Measurements from ENCODE around the gene POLD3.

The POLD3 gene

GRCh38 chr11:74673693-74674360 is 81.4 kb downstream of the POLD3 start:
- DNase-seq (ENCODE audit: low read depth) = no peak

DNA sequence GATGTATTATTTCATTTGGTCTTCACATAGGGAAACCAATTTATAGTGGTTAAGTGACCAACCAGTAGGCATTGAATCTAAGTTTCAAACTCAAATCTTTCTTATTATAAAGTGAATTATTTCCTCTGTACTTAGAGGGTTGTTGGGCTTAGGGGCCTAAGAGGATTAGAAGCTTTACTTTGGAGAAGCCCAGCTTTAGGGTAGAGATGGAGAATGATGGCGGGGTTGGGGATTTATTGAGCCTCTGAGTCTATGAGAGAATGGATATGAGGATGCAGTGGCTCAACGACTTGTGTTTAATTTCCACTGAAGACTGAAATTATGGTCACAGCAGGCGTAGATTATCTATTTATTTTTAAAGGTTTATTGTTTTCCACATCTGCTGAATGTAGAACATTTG is 83.4 kb downstream of the POLD3 start:
- no peak for DNase-seq (ENCODE audit: low read depth)

DNA sequence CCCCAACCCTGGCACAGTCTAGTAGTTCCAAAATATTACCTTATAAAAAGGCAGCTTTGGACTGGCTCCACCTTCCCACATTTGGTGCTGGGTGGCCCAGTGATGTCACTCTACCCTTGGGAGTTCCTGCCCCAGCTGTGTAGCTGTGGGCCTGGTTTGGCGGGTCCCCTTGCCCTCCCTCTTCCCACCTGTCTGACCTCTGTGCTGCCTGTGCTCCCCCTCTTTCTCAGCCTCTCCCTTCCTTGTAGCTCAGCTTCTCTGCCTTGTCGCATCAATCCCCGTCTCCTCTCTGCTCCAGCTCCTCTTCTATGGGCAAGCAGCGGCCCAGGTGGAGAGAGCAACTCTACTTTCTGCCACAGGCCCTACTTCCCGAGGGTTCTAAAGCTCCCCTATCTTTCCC is 84.2 kb downstream of the POLD3 start:
- no peak for DNase-seq (ENCODE audit: low read depth)

DNA sequence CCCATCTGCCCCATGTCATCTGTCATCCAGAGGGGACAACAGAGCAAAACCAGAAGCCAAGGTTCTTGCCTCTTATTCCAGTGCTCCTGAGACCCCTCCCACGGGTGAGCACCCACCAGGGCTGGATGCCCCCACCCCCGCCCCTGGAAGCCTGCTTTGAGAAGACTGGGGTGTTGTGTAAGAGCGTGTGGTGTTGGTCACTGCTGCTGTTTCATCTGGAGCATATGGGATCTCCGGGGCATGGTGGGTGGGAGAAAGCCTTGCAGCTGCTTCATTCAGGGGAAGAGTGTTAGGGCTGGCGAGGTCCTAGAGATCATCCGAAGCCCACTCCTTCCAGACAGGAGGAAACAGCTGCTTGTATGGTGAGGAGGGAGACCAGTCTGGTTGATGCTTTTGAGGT is 84.7 kb downstream of the POLD3 start:
- DNase-seq (ENCODE audit: low read depth) = no peak

DNA sequence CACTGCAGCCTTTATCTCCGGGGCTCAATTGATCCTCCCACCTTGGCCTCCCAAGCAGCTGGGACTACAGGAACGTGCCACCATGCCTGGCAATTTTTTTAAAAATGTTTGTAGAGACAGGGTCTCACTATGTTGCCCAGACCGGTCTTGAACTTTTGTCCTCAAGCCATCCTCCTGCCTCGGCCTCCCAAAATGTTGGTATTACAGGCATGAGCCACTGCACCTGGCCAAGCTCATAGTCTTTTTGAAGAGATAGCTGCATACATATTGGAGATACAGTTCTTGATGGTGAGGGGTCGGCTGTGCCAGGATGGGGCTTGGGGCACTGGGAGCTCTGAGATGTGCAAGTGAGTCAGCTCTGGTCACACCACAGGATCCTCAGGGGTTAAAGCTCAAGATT is 85.7 kb downstream of the POLD3 start:
- DNase-seq (ENCODE audit: low read depth) = no peak

DNA sequence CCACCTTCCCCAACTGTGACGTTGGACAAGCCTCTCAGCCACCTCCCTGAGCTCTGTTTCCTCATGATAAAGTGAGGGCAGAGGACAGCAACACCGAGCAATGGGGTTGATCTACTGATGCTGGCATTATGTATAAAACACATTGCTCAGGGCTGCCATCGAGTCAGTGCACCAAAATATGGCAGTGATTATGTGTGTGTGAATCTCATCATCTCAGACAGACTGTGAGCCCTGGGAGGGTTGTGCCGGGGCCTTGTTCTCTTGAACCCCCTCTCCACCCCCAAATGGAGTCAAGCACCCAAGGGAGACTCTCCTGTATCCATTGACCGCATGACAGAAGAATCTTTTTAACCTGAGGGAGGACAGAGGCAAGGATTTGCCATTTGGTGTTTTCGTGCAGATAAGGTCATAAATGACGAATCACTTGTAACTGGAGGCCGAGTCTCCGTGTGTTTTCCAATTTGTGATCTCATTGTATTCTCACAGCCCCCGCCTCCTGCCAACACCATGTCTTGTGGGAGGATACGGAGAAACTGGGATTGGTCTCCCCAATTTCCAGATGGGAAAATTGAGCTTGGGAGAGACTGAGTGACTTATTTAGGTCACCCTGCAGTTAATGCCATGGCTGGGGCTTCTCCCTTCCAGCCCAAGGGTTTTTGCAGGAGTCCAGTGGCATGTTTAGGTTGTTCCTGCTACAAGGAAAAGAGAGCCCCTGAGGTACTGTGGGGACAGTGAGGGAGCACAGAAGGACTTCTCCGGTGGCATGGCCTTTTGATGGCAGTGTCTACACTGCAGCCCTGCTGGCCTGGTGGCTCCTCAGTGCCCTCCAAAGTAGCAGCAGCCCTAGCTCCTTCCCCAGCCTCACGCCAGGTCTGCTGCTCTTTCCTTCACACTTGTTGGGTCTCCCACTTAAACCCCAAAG is 86.5 kb downstream of the POLD3 start:
- no peak for DNase-seq (ENCODE audit: low read depth)

- DNase-seq (ENCODE audit: low read depth) = no peak
Measured at GRCh38 chr11:74679513-74679865, 87.1 kb downstream of the POLD3 start.

GRCh38 chr11:74680035-74680671 is 87.8 kb downstream of the POLD3 start:
- DNase-seq (ENCODE audit: low read depth) = no peak

DNA sequence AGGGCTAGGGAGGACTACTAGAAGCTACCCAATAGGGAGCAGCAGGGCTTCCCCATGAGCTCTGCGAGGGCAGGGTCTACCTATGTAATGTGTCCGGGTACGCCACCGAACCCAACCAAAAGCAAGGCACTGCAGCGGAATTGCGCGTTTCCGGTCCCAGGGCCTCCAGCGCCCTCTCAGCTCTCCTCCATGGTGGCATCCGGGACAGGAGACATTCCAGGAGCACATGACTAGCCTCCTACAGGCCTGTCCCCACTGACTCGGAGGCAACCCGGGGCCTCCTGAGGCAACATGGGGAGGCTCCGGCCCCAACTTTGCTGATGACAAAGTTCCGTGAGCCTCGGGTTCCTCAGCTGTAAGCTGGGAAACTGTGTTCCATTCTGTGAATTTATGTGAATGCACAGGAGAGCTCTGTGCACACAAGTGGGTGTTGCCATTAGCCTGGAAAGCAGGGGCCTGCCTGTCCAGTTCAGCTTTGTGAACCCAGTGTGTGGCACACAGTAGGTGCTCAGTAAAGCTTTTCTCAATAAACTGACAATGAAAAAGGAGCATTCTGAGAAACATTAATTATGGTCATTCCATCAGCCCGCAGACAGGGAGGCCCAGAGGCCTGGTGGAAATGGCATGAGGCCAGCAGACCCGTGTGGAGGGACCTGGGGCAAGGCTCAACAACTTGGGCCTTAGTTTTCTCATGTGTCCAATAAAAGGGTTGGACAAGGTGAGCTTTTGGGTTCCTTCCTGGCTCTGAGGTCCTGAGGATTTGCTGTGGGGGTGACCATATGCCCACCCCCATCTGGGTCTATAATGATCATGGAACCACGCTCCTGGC is 88.5 kb downstream of the POLD3 start:
- DNase-seq (ENCODE audit: low read depth) = no peak

DNA sequence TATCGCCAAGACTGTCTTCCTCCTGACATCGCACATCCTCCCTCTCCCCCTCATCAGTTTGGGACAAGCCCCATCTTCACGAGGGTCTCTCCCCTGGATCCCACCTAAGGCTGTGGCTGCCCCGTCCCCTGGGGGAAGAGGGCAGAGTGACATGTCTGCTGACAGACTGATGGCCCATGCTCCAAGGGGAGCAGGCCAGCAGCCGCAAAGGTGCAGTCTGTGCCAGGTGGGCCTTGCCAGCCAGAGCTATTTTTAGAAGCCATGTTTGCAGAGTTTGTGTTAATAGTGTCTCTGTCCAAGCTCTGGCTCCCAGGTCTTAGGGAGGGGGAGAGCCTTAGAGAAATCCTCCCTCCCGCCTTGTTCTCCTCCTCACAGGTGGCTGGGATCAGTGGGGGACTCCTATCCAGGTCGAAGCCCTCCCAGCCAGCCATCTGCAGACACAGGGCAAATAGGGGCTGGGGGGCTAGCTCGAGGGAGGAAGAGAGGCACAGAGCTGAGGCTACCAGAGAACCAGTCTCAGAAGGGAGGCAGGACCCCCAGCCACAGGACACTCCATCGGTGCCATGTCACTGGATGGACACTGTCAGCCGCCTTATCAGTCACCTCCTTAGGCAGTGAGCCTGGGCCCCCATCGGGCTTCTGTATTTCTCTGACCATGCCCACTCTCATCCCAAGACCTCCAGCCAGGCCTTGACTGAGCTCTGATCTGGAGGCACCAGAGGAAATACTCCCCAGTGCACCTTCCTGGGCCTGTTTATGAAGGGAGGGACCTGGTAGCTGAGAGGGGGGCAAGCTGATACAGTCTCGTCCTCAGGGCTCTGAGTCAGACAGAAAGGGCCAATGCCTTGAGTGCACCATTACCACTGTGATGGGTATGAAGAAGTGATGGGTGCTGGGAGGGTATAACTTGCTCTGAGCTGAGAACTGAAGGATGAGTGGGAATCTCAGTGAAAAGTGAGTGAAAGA is 89.6 kb downstream of the POLD3 start:
- no peak for DNase-seq (ENCODE audit: low read depth)

DNA sequence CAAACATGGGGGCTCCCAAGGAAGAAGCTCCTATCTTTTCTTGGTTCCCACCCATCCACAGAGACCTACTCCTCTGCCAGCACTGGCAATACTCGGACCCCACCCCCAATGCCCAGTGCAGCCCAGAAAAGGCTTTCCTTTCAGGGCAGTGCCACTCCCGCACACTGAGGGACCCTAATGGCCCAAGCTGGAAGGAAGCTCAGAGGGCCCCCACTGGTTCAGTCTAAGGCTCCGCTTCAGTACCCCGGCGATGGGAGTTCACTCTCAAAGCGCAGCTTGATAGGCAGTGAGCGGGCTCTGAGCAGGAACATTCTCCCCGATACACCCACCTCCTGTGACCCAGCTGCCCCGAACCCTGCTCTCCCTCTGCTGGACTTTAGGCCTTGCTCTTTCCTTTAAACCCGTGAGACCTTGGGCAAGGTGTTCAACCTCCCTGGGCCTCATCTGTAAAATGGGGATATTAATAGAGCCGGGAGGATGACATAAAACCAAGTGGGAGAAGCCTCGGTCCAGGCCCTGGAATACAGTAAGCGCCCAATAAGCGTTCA is 90.4 kb downstream of the POLD3 start:
- DNase-seq (ENCODE audit: low read depth) = no peak

DNA sequence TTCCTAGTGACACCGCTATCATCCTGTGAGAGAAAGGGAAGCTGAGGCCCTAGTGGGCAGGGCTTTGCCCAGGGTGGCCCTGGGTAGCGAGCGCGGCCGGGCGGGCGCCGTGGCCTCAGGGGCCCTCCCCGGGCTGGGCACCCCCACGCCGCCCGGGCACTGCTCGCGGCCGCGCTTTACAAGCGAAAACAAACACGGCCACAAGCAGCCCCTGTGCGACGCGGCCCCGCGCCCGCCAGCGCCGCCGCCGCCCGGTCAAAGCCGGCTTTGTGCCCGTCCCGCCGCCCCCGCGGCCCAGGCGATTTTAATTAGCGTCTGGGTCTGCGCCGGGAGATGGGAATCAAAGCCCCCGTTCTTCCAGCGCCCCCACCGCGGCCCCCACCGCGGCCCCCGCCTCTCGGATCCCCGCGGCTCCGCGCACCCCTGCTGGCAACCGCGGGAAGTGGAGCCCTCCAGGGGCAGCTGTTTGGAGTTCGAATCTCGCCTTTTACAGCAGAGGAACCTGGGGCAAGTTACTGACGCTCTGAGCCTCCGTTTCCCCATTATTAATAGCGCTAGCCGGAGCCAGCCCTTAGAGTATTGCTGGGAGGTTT is 91.0 kb downstream of the POLD3 start:
- no peak for DNase-seq (ENCODE audit: low read depth)

GRCh38 chr11:74683941-74684481 is 91.6 kb downstream of the POLD3 start:
- no peak for DNase-seq (ENCODE audit: low read depth)

GRCh38 chr11:74684661-74685060 is 92.3 kb downstream of the POLD3 start:
- DNase-seq (ENCODE audit: low read depth) = no peak

GRCh38 chr11:74685338-74685737 is 93.0 kb downstream of the POLD3 start:
- no peak for DNase-seq (ENCODE audit: low read depth)

DNA sequence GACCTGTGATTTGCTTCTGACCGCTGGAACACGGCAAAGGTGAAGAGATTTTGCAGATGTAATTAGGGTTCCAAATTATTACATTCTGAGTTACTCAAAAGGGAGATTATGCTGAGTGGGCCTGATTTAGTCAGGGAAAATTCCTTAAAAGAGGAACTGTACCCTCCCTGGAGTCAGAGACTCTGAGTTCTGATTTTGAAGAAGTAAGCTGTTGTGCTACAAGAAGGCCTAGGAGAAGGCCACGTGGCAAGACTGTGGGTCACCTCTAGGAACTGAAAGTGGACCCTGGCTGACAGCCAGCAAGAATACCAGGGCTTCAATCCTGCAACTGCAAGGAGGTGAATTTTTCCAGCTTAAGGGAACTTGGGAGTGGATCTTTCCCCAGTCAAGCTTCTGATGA is 93.5 kb downstream of the POLD3 start:
- no peak for DNase-seq (ENCODE audit: low read depth)

DNA sequence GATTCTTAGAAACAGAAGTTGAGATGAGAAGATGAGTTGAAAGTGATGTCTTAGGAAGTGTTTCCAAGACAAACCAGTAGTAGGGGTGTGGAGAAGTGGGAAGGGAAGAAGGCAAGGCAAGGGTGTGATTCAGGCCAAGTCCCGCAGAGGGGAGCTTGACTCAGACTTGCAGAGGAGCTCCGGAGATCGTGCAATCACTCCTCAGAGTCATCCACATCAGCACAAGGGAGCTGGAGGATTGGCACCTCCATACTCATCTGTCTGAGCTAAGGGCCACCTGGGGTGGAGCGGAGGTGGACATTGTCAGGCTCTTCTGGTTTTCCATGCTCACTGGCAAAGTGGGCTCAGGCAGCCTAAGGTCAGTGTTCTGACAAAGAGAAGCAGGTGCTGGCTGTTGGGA is 94.4 kb downstream of the POLD3 start:
- no peak for DNase-seq (ENCODE audit: low read depth)

- DNase-seq (ENCODE audit: low read depth) = no peak
Measured at GRCh38 chr11:74687237-74688023, 95.0 kb downstream of the POLD3 start.

DNA sequence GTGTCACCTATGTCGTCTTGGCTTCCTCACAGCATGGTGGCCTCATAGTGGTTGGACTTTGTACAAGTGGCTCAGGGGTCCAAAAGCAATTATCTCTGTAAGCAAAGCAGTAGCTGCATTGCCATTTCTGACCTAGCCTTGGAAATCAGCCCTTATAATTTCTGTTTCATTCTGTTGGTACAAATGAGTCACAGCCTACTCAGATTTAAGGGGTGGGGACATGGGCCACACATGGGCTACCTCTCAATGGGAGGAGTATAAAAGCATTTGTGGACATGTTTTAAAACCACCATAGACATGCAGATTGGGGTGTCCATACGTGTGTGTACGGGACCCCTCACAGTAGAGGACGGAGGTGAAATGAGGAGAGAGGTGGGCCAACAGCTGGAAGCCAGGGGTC is 97.3 kb downstream of the POLD3 start:
- no peak for DNase-seq (ENCODE audit: low read depth)
